PC-3 (cell line): ENCODE measurements around the gene BCL2L12. TPM values are rescaled to one million over a fixed set of nuclear protein-coding genes. Genes with fewer than 3 reads are reported as not detected.

ENCODE experiments used
- ATAC-seq: fragments of 200-7000 bp; cut with Tn5 transposase; 2 replicates; pipeline ENCODE4 v1.9.1; 2020; ENCODE audit warnings: mild to moderate bottlenecking, moderate library complexity
- BruUV-seq: library from RNA; stranded (reverse); fragments of 400-500 nt; replicated peaks from 2 replicates; lab custom pipeline; 2021; lab: Mats Ljungman, UMichigan
- CTCF ChIA-PET: fragments of 300-600 bp; sonication (Branson Sonifier 250); formaldehyde crosslinking; loops from one replicate; lab custom pipeline; 2022; ENCODE audit warnings: antibody characterized with exemption; lab: Charles Lee
- POLR2A ChIA-PET: fragments of 300-600 bp; sonication (Branson Sonifier 250); formaldehyde crosslinking; loops from one replicate; lab custom pipeline; 2022; ENCODE audit warnings: antibody characterized with exemption; ENCODE audit not compliant: unreplicated experiment; lab: Charles Lee
- DNase-seq: peaks from one replicate; pipeline ENCODE4 v3.0.0-alpha.2; 2015
- H2AFZ ChIP-seq: fragments of 300-600 bp; sonication (generic); 2 replicates; pipeline ENCODE4 v1.6.0; 2016; ENCODE audit warnings: antibody characterized with exemption, low read length
- H3F3A ChIP-seq: fragments of 300-600 bp; sonication (generic); one replicate; pipeline ENCODE4 v1.6.0; 2017; ENCODE audit warnings: antibody characterized with exemption, low read length, control low read depth, mild to moderate bottlenecking; ENCODE audit not compliant: unreplicated experiment
- H3K27ac ChIP-seq: fragments of 300-600 bp; sonication (generic); 2 replicates; pipeline ENCODE4 v1.5.1; 2016; ENCODE audit warnings: mild to moderate bottlenecking, low read length
- H3K27me3 ChIP-seq: fragments of 300-600 bp; sonication (generic); 2 replicates; pipeline ENCODE4 v1.6.1; 2016; ENCODE audit warnings: low read length, mixed read lengths
- H3K36me3 ChIP-seq: fragments of 300-600 bp; sonication (generic); 2 replicates; pipeline ENCODE4 v1.6.1; 2016; ENCODE audit warnings: low read depth, mixed run types, low read length, mixed read lengths
- H3K4me1 ChIP-seq: fragments of 300-600 bp; sonication (generic); 2 replicates; pipeline ENCODE4 v1.5.1; 2016; ENCODE audit warnings: low read length; ENCODE audit not compliant: insufficient read depth
- H3K4me2 ChIP-seq: fragments of 300-600 bp; sonication (generic); 2 replicates; pipeline ENCODE4 v1.6.0; 2016; ENCODE audit warnings: low read length
- H3K4me3 ChIP-seq: fragments of 300-600 bp; sonication (generic); 2 replicates; pipeline ENCODE4 v1.5.1; 2016; ENCODE audit warnings: mild to moderate bottlenecking, low read length, mixed read lengths
- H3K79me2 ChIP-seq: fragments of 300-600 bp; sonication (generic); 2 replicates; pipeline ENCODE4 v1.6.1; 2017; ENCODE audit warnings: low read length, mixed read lengths
- H3K9ac ChIP-seq: fragments of 300-600 bp; sonication (generic); 2 replicates; pipeline ENCODE4 v1.6.0; 2016; ENCODE audit warnings: mild to moderate bottlenecking, low read length
- H3K9me2 ChIP-seq: fragments of 300-600 bp; sonication (generic); replicated peaks from 2 replicates; pipeline ENCODE4 v1.6.1; 2016; ENCODE audit warnings: mixed run types, low read length, mixed read lengths
- H3K9me3 ChIP-seq: fragments of 300-600 bp; sonication (generic); 2 replicates; pipeline ENCODE4 v1.6.1; 2016; ENCODE audit warnings: low read length, mixed read lengths
- H4K20me1 ChIP-seq: fragments of 300-600 bp; sonication (generic); 2 replicates; pipeline ENCODE4 v1.6.1; 2016; ENCODE audit warnings: low read length, mixed read lengths
- EZH2 ChIP-seq: fragments of 300-600 bp; sonication (generic); IDR thresholded peaks from one replicate; pipeline ENCODE4 v1.6.1; 2017; ENCODE audit warnings: antibody characterized with exemption, mild to moderate bottlenecking, low read length; ENCODE audit not compliant: unreplicated experiment
- EZH2phosphoT487 ChIP-seq: fragments of 300-600 bp; sonication (generic); IDR thresholded peaks from 2 replicates; pipeline ENCODE4 v1.6.1; 2018; ENCODE audit warnings: mild to moderate bottlenecking, antibody characterized with exemption, low read length, borderline replicate concordance
- intact Hi-C: fragments of 100-400 bp; cut with micrococcal nuclease; formaldehyde crosslinking; loops from 2 replicates; pipeline ENCODE4 v1.9.0; 2023
- total RNA-seq: library from RNA; depleted of rRNA; stranded (reverse); fragments of >200 nt; gene quantifications from 2 replicates; pipeline ENCODE4 v1.2.3, GENCODE V29; 2014
- TF ChIP-seq, protein P1 (sequence below): fragments of 300-600 bp; sonication (generic); conservative IDR thresholded peaks from 2 replicates; pipeline ENCODE4 v1.5.1; 2017; ENCODE audit warnings: antibody characterized with exemption, low read depth, mild to moderate bottlenecking, low read length

Gene BCL2L12
- total RNA-seq, 1 experiment from 2014 or later, result 104 TPM

GRCh38 chr19:49656456-49657109 is 9.2 kb upstream of the BCL2L12 start:
- H3K9me2 ChIP-seq, result no peaks in the 10 kb centered on the region
- no peak overlapping the region for H3K27ac ChIP-seq
- H2AFZ ChIP-seq, result no peak overlapping the region
- ChIA-PET POLR2A (no interaction called here), CTCF (no interaction called here)
- H3K36me3 ChIP-seq, result peaks cover 60% of the 10 kb centered on the region
- H3K4me3 ChIP-seq, result no peak overlapping the region
- intact Hi-C loops, result no loop called here
- H3K79me2 ChIP-seq, result no peaks in the 10 kb centered on the region
- no peaks in the 10 kb centered on the region for H3F3A ChIP-seq
- no peak overlapping the region for H3K9ac ChIP-seq
- H3K9me3 ChIP-seq, result no peaks in the 10 kb centered on the region
- TF ChIP-seq EZH2 (no peak), EZH2phosphoT487 (no peak)
- TF ChIP-seq, protein P1, sequence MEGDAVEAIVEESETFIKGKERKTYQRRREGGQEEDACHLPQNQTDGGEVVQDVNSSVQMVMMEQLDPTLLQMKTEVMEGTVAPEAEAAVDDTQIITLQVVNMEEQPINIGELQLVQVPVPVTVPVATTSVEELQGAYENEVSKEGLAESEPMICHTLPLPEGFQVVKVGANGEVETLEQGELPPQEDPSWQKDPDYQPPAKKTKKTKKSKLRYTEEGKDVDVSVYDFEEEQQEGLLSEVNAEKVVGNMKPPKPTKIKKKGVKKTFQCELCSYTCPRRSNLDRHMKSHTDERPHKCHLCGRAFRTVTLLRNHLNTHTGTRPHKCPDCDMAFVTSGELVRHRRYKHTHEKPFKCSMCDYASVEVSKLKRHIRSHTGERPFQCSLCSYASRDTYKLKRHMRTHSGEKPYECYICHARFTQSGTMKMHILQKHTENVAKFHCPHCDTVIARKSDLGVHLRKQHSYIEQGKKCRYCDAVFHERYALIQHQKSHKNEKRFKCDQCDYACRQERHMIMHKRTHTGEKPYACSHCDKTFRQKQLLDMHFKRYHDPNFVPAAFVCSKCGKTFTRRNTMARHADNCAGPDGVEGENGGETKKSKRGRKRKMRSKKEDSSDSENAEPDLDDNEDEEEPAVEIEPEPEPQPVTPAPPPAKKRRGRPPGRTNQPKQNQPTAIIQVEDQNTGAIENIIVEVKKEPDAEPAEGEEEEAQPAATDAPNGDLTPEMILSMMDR, result no peak
- DNase-seq (no peak), ATAC-seq (no peak)
- no TSS peak for BruUV-seq
- no peaks in the 10 kb centered on the region for H3K4me1 ChIP-seq
- H4K20me1 ChIP-seq, result 0 out of 2 replicates have a peak, but pooled peaks cover 3% of the 10 kb centered on the region
- no peak overlapping the region for H3K4me2 ChIP-seq
- H3K27me3 ChIP-seq, result no peaks in the 10 kb centered on the region

DNA sequence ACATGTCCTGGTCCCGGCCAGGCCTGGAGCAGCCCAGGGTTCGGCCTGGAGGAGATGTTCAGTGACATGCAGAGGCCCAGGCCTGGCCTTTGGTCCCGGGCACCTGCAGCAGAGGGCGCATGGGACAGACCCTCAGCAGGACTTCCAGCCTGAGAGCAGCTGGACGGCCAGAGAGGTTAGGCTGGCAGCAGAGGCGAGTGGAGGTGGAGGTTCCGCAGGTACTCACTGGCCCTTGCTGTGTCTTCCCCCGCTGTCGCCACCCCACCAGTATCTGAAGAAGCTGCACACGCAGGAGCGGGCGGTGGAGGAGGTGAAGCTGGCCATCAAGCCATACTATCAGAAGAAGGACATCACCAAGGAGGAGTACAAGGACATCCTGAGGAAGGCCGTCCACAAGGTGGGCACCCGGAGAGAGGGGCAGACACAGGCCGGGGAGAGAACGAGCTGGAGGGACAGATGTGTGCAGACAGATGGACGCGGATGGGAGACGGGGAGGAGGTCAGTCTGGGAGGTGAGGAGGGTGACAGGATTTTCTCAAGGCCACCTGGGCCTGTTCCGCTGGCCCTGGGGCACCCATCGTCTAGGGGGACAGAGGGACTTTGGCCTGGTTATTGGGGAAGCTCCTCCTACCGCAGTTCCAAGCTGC is 8.1 kb upstream of the BCL2L12 start:
- Histone ChIP-seq H3K79me2 (no peaks in the 10 kb centered on the region; the same call in 1 of the 2 replicates), H3K9ac (no peak overlapping the region), H3K9me3 (no peaks in the 10 kb centered on the region), H3K4me1 (no peaks in the 10 kb centered on the region), H3K4me3 (no peak overlapping the region), H3F3A (no peaks in the 10 kb centered on the region), H4K20me1 (0 out of 2 replicates have a peak, but pooled peaks cover 3% of the 10 kb centered on the region), H3K27me3 (no peaks in the 10 kb centered on the region), H3K9me2 (no peaks in the 10 kb centered on the region), H2AFZ (no peak overlapping the region), H3K27ac (no peak overlapping the region), H3K36me3 (peaks cover 57% of the 10 kb centered on the region), H3K4me2 (no peak overlapping the region)
- intact Hi-C loops, result no loop called here
- BruUV-seq, result no TSS peak
- TF ChIP-seq, protein P1, result no peak
- TF ChIP-seq EZH2phosphoT487 (no peak), EZH2 (no peak)
- no peak for ATAC-seq
- POLR2A ChIA-PET, result interaction anchor here (0.5 kb wide), 1 partner anchor 9 kb away, joined by 11 read pairs; no protein-coding TSS in a partner anchor
- DNase-seq, result no peak
- CTCF ChIA-PET, result no interaction called here

GRCh38 chr19:49658139-49658517 is 7.6 kb upstream of the BCL2L12 start:
- intact Hi-C loops, result no loop called here
- ATAC-seq (no peak), DNase-seq (no peak)
- TF ChIP-seq, protein P1, result no peak
- TF ChIP-seq EZH2 (no peak), EZH2phosphoT487 (no peak)
- H3F3A ChIP-seq, result no peaks in the 10 kb centered on the region
- H3K9me3 ChIP-seq, result no peaks in the 10 kb centered on the region
- POLR2A ChIA-PET, result no interaction called here
- no peak overlapping the region for H2AFZ ChIP-seq
- no peaks in the 10 kb centered on the region for H3K4me1 ChIP-seq
- H3K4me2 ChIP-seq, result no peak overlapping the region
- H4K20me1 ChIP-seq, result 0 out of 2 replicates have a peak, but pooled peaks cover 3% of the 10 kb centered on the region
- CTCF ChIA-PET, result no interaction called here
- peaks cover 52% of the 10 kb centered on the region for H3K36me3 ChIP-seq
- no peak overlapping the region for H3K4me3 ChIP-seq
- no peaks in the 10 kb centered on the region for H3K27me3 ChIP-seq
- no peak overlapping the region for H3K9ac ChIP-seq
- H3K27ac ChIP-seq, result no peak overlapping the region
- no peaks in the 10 kb centered on the region for H3K9me2 ChIP-seq
- TSS peak; percentile 25 for BruUV-seq
- peaks cover 1% of the 10 kb centered on the region; the same call in 1 of the 2 replicates for H3K79me2 ChIP-seq
